Measurements from ENCODE around the gene KMT2B. TPM values are rescaled to one million over a fixed set of nuclear protein-coding genes. Genes with fewer than 3 reads are reported as not detected.
A peak's percentile ranks its signal among the peaks of the same experiment; 100 is the strongest.

Gene KMT2B
- total RNA-seq, 2 donors from 2014 or later: 74.0 to 76.1 TPM

- no peaks in the 10 kb centered on the region for H3K27me3 Mint-ChIP-seq
- DNase-seq: no peak
- H3K9me3 ChIP-seq (ENCODE audit: control insufficient read depth, low read length, poor library complexity, severe bottlenecking): no peaks in the 10 kb centered on the region
- no peak overlapping the region for H3K27ac Mint-ChIP-seq
- ATAC-seq: no peak
- peak overlapping the region; percentile 65 for H3K4me3 Mint-ChIP-seq
- peaks cover 3% of the 10 kb centered on the region for H3K36me3 Mint-ChIP-seq (ENCODE audit: low read depth)
- H3K4me1 Mint-ChIP-seq: peaks cover 27% of the 10 kb centered on the region
These were observed 37.3 kb downstream of the KMT2B start for GRCh38 chr19:35755131-35755549.

GRCh38 chr19:35755550-35756376 is 38.0 kb downstream of the KMT2B start:
- peaks cover 3% of the 10 kb centered on the region for H3K36me3 Mint-ChIP-seq (ENCODE audit: low read depth)
- DNase-seq (peak; percentile 55 to 71 (median 57)), ATAC-seq (peak; percentile 10)
- no peaks in the 10 kb centered on the region for H3K9me3 ChIP-seq (ENCODE audit: control insufficient read depth, low read length, poor library complexity, severe bottlenecking)
- no peak overlapping the region for H3K27ac Mint-ChIP-seq
- peak overlapping the region; percentile 65 for H3K4me3 Mint-ChIP-seq
- no peaks in the 10 kb centered on the region for H3K27me3 Mint-ChIP-seq
- peaks cover 24% of the 10 kb centered on the region for H3K4me1 Mint-ChIP-seq

GRCh38 chr19:35756377-35757230 is 38.8 kb downstream of the KMT2B start, which contains the start of gene HSPB6:
HSPB6 (minus strand) TSS chr19:35757029; CDS start chr19:35757008, 21 bp downstream.
- Mint-ChIP-seq H3K4me3 (peak within 1 kb of the TSS; percentile 99), H3K27ac (peak within 1 kb of the TSS; percentile 93), H3K27me3 (no peaks in the 10 kb centered on the region), H3K4me1 (peaks cover 24% of the 10 kb centered on the region), H3K36me3 (ENCODE audit: low read depth) (peaks cover 3% of the 10 kb centered on the region)
- no peaks in the 10 kb centered on the region for H3K9me3 ChIP-seq (ENCODE audit: control insufficient read depth, low read length, poor library complexity, severe bottlenecking)
- no peak for ATAC-seq
- no peak for DNase-seq

GRCh38 chr19:35757231-35757748 is 39.5 kb downstream of the KMT2B start:
- Mint-ChIP-seq H3K4me3 (peak overlapping the region; percentile 99), H3K4me1 (peaks cover 24% of the 10 kb centered on the region), H3K27ac (peak overlapping the region; percentile 93), H3K27me3 (no peaks in the 10 kb centered on the region), H3K36me3 (ENCODE audit: low read depth) (peaks cover 6% of the 10 kb centered on the region)
- no peak for ATAC-seq
- no peaks in the 10 kb centered on the region for H3K9me3 ChIP-seq (ENCODE audit: control insufficient read depth, low read length, poor library complexity, severe bottlenecking)
- DNase-seq: peak in 1 of 3 donors; percentile 20

- peaks cover 6% of the 10 kb centered on the region for H3K36me3 Mint-ChIP-seq (ENCODE audit: low read depth)
- peaks cover 24% of the 10 kb centered on the region for H3K4me1 Mint-ChIP-seq
- H3K4me3 Mint-ChIP-seq: peak within 1 kb of the TSS; percentile 99
- ATAC-seq (peak; percentile 96), DNase-seq (peak; percentile 91 to 97 (median 97))
- no peaks in the 10 kb centered on the region for H3K27me3 Mint-ChIP-seq
- no peaks in the 10 kb centered on the region for H3K9me3 ChIP-seq (ENCODE audit: control insufficient read depth, low read length, poor library complexity, severe bottlenecking)
- H3K27ac Mint-ChIP-seq: peak within 1 kb of the TSS; percentile 93
These were observed 40.2 kb downstream of the KMT2B start, which contains the start of gene PROSER3 for GRCh38 chr19:35757749-35758608. PROSER3 (plus strand) TSS chr19:35758176; CDS start chr19:35758216, 40 bp downstream.

GRCh38 chr19:35759697-35760096 is 41.9 kb downstream of the KMT2B start:
- no peaks in the 10 kb centered on the region for H3K27me3 Mint-ChIP-seq
- peaks cover 23% of the 10 kb centered on the region for H3K4me1 Mint-ChIP-seq
- peaks cover 6% of the 10 kb centered on the region for H3K36me3 Mint-ChIP-seq (ENCODE audit: low read depth)
- no peak for ATAC-seq
- peak overlapping the region; percentile 74 for H3K27ac Mint-ChIP-seq
- no peak for DNase-seq
- no peaks in the 10 kb centered on the region for H3K9me3 ChIP-seq (ENCODE audit: control insufficient read depth, low read length, poor library complexity, severe bottlenecking)
- peak overlapping the region; percentile 57 for H3K4me3 Mint-ChIP-seq

GRCh38 chr19:35760711-35761349 is 43.0 kb downstream of the KMT2B start:
- no peak for ATAC-seq
- peak overlapping the region; percentile 74 for H3K27ac Mint-ChIP-seq
- no peaks in the 10 kb centered on the region for H3K9me3 ChIP-seq (ENCODE audit: control insufficient read depth, low read length, poor library complexity, severe bottlenecking)
- peaks cover 22% of the 10 kb centered on the region for H3K4me1 Mint-ChIP-seq
- H3K4me3 Mint-ChIP-seq: no peak overlapping the region
- no peaks in the 10 kb centered on the region for H3K27me3 Mint-ChIP-seq
- H3K36me3 Mint-ChIP-seq (ENCODE audit: low read depth): peaks cover 8% of the 10 kb centered on the region
- no peak for DNase-seq

- H3K36me3 Mint-ChIP-seq (ENCODE audit: low read depth): peaks cover 5% of the 10 kb centered on the region
- DNase-seq: no peak
- H3K27me3 Mint-ChIP-seq: no peaks in the 10 kb centered on the region
- no peak for ATAC-seq
- H3K4me1 Mint-ChIP-seq: peaks cover 3% of the 10 kb centered on the region
- no peaks in the 10 kb centered on the region for H3K9me3 ChIP-seq (ENCODE audit: control insufficient read depth, low read length, poor library complexity, severe bottlenecking)
- no peak overlapping the region for H3K27ac Mint-ChIP-seq
- H3K4me3 Mint-ChIP-seq: no peak overlapping the region
These were observed 46.9 kb downstream of the KMT2B start for GRCh38 chr19:35764432-35765315.

- ATAC-seq: no peak
- no peak overlapping the region for H3K27ac Mint-ChIP-seq
- H3K9me3 ChIP-seq (ENCODE audit: control insufficient read depth, low read length, poor library complexity, severe bottlenecking): no peaks in the 10 kb centered on the region
- DNase-seq: no peak
- peaks cover 5% of the 10 kb centered on the region for H3K4me1 Mint-ChIP-seq
- H3K36me3 Mint-ChIP-seq (ENCODE audit: low read depth): peaks cover 5% of the 10 kb centered on the region
- H3K4me3 Mint-ChIP-seq: no peak overlapping the region
- no peaks in the 10 kb centered on the region for H3K27me3 Mint-ChIP-seq
These were observed 48.8 kb downstream of the KMT2B start for GRCh38 chr19:35766571-35767104.

GRCh38 chr19:35767288-35768081 is 49.7 kb downstream of the KMT2B start:
- no peak for ATAC-seq
- no peaks in the 10 kb centered on the region for H3K9me3 ChIP-seq (ENCODE audit: control insufficient read depth, low read length, poor library complexity, severe bottlenecking)
- Mint-ChIP-seq H3K4me1 (peaks cover 5% of the 10 kb centered on the region), H3K36me3 (ENCODE audit: low read depth) (peaks cover 2% of the 10 kb centered on the region), H3K27ac (no peak overlapping the region), H3K27me3 (no peaks in the 10 kb centered on the region), H3K4me3 (no peak overlapping the region)
- no peak for DNase-seq

- no peak for ATAC-seq
- no peaks in the 10 kb centered on the region for H3K27me3 Mint-ChIP-seq
- no peak overlapping the region for H3K27ac Mint-ChIP-seq
- H3K4me1 Mint-ChIP-seq: peaks cover 5% of the 10 kb centered on the region
- DNase-seq: no peak
- no peaks in the 10 kb centered on the region for H3K9me3 ChIP-seq (ENCODE audit: control insufficient read depth, low read length, poor library complexity, severe bottlenecking)
- H3K4me3 Mint-ChIP-seq: no peak overlapping the region
- peaks cover 2% of the 10 kb centered on the region for H3K36me3 Mint-ChIP-seq (ENCODE audit: low read depth)
These were observed 50.2 kb downstream of the KMT2B start for GRCh38 chr19:35768082-35768421.

All from T-helper 17 cell (primary cell).